Fibroblast of peridontal ligament (primary cell): ENCODE results near the gene SLC9A2.
A peak's percentile ranks its signal among the peaks of the same experiment; 100 is the strongest.

ENCODE experiments used
- DNase-seq: peaks from one replicate; pipeline ENCODE4 v3.0.0-alpha.2; 2010; ENCODE audit errors: extremely low read depth

Gene SLC9A2

DNA sequence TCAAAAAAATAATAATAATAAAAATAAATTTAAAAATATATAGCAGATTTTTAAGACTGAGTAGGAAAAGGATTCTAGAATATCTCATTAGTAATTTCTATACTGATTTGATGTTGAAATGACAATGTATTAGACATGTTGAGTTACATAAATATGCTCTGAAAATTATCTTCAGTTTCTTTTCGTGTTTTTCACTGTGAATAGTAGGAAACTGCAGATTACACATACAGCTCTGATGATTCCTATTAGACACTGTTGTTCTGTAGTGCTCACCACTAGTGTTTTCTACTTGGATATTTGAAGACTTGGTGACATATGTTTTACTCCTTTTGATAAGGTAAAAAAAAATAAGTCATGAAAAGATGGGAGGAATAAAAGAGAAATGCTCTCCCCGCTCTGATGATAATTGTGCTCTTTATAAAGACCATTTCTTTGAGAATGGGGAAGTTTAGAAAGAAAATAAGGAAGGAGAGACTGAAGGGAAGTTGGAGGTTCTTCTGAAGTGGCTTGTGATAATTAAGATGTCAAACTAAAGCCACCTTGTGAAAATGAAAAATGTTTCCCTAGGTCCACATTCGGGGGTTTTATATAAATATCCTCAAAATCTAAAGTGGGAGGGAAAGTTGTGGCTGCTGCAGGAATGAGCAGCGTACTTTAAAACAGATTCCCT is 52.9 kb downstream of the SLC9A2 start:
- DNase-seq = no peak

DNA sequence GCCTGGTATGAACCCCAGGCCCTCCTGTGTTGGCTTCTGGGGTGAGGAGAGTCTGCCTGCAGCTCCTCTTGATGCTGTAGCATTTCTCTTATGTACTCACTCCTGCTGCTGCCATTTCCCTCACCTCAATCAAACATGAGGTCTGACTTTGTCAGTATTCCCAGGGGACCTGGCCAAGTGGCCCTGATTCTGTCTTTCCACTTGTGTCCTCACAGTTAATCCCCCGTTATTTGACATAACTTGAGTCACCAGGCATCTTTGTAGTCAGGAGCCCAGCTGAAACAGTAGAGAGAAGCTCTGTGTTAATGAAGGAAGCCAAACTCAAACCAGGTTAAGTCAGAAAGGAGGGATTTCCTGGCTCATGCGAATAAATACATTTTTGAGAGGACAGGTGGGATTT is 55.0 kb downstream of the SLC9A2 start:
- DNase-seq = no peak

GRCh38 chr2:102674836-102675235 is 55.5 kb downstream of the SLC9A2 start:
- DNase-seq = no peak

DNA sequence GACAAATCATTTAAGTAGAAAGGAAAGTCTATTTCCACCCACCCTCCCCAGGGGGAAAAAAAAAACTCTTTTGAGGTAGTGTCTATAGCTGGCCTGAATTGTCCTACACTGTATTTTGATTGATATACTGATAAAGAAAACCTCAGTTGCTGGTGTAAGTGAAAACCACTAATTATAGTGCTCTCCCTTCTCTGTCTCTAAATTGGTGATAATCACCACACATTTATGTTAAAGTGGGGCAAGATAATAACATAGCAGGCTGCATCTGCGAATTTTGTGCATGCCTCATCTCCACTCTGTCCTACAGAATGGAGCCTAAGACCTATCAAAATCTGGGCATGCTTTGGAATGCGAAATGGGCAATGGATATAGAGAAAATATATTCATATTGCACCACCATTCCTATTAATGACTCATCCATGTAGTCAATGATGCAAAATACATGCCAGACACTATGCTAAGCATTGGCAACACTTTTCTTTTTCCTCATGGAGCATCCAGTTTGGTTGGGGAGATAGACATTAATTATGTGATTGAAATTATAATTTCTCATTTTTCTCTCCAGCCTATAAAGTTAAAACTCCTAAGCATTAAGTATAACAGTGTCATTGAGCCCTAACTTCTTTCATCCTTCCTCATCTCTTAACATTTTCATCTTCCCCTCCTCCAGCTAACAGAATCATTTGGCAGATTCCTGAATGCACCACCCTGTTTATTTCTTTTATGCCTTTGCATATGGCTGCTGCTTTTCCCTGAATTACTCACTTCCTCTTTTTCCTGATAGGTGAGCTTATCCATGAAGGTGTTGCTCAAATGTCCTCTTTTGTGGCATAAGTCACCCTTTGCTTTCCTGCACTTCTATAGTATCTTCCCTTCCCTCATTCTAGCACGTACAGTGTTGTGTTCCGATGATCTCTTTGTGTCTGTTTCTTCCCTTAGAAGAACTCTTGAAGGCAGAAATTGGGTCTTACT is 58.2 kb downstream of the SLC9A2 start:
- DNase-seq = peak; percentile 1

DNA sequence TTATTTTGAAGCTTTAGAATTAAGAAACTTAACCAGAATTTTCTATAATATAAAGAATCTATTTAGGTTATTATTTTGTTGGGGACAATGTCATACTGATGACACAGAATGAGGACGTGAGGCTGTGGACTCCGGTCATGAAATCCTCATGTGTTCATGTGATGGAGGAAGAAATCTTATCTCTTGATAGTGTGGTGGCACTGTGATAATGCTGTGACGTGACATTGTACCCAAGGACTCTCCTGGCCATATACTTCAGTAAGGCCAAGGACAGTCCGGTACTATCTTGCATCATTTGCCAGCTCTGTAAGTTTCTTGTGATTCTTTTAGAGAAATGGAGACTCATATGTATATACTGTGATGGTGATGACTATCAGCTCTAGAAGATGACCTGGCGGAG is 59.1 kb downstream of the SLC9A2 start:
- DNase-seq = no peak

- DNase-seq = no peak
These were observed 67.4 kb downstream of the SLC9A2 start for GRCh38 chr2:102686479-102687439.

- DNase-seq = no peak
These were observed 70.7 kb downstream of the SLC9A2 start for GRCh38 chr2:102690012-102690411.

DNA sequence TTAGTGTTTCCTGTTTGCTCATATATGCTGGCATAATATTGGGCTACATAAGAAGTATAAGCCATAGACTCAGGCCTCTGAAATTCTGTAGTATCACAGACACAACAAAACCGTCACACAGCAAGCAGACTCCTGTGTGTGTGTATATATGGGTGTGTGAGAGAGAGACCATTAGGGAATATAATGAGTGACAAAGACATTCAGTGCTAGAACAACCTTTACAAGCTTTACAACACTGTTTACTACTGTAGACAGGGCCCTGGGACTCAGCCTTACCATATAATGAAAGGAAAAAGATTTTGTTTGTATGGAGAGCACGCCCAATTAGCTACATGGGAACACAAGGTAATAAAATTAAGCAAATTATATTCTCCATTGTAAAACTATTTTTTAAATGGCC is 77.1 kb downstream of the SLC9A2 start:
- DNase-seq = no peak

GRCh38 chr2:102698369-102699111 is 79.2 kb downstream of the SLC9A2 start:
- DNase-seq = no peak

- DNase-seq = no peak
These were observed 84.0 kb downstream of the SLC9A2 start for GRCh38 chr2:102703305-102703704.

DNA sequence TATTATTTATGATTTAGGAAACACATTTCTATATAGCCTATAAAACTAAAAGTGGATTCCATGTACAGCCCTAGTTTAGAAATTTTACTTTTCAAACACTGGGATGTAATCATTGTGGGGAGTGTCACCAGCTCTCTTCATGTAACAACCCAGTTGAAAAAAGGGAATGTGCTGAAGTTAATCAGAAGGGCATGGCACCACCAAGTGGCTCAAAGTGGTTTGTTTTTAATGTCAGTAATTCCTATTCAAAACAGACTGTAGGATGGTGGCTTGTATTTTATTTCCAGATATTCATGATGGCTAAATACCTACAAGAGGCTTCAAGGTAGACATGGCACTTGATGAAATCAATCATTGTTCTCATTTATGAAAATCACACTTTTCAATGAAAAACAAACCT is 84.4 kb downstream of the SLC9A2 start:
- peak; percentile 27 for DNase-seq

DNA sequence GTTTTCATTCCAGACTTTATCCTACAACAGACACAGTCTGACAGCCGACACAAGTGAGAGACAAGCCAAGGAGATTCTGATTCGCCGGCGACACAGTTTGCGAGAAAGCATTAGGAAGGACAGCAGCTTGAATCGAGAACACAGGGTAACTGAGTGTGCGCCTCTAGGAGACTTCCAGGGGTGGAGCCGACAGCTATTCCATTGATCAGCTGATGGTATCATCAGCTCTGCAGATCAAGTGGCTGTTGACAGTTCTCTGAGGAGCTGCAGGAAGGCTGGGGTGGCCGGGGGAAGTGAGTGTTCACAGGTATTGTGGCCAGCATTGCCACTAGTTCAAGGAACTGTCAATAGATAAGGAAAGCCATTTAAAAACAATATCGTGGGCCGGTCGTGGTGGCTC is 85.2 kb downstream of the SLC9A2 start:
- no peak for DNase-seq

DNA sequence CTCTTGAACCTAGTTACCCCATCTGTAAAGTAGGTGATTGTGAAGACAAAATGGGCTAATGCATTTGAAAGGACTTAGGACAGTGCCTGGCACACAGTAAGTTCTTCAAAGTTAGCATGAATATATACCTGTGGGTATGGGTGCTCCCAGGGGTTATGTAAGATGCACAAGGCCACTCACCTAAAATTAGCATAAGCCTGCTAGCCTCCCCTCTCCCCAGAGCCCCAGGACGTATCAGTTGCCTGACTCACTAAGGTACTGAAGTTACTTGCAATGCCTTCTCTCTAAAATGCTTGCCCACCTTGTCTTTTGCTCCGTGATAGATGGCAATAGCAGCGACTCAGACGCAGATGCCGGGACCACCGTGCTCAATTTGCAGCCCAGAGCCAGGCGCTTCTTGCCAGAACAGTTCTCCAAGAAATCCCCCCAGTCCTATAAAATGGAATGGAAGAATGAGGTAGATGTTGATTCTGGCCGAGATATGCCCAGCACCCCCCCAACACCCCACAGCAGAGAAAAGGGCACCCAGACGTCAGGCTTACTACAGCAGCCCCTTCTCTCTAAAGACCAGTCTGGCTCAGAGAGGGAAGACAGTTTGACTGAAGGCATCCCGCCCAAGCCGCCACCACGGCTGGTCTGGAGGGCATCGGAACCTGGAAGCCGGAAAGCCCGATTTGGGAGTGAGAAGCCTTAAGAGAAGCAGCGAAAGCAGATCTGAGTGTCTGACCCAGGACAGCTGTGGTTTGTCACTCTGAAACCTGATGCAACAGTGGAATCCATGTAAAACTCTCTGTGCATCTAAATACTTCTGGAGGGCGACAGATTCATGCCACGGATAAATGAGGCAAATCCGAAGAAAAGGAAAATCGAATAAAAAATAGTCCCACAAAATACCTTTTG is 88.7 kb downstream of the SLC9A2 start:
- DNase-seq = no peak

DNA sequence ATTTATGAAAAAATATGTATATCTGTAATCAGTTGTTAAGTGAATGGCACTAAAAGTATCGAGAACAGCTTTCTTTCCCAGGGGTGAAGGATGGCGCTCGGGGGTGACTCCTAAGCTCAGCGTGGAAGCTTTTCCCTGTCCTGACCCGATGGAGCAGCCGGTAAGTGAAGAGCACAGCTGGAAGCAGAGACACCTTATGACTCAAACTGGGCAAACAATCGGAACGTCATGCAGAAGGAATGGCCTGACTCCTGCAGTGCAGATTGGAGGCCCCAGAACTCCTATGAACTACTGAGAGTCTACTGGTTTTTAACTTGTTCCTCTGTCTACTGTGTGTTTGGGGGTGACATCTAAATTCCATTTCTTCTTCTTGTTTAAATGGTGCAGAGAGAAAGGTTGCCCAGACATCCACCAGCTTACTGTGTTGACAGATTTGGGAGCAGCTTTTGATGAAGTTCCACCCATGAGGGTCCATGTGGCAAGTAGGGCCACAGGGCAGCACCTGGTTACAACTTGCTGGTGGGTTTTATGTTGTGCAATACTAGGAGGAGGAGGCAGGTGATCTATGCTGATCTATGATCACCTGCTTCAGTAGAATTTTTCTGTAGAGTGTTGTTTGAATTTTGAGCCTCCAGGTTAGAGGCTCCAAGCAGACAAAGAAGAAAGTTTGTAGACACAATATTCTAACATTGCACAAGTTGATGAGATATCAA is 89.7 kb downstream of the SLC9A2 start:
- peak; percentile 14 for DNase-seq

DNA sequence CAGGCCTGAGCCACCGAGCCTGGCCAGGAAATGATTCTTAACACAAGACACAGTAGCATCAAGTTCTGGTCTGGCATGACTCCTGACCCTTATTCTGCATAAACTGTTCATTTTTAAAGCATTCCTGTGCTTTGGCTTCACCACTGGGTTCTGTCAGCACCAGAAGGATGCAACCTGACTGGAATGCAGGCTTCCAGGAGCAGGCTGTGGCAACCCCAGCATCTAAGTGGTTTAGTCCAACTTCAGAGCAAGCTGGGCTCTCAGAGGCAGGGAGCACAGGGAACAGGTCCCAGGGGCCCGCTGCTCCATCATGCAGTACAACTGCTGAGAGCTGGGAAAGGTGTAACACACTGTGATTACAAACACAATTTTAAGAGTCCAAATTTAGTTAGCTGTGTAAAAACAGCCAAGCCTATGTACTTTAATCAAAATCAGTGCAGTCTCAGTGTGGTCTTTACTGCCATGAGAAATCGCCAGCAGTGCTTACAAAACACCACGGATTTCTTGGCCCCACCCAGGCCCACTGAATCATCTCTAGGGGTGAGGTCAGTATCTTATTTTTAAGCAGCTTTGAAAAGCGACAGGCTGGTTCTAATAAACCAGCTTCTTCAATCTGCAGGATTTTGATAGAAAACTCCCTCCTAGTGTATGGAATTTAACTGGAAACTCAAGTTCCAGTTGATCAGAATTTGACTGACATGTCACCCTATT is 98.1 kb downstream of the SLC9A2 start:
- DNase-seq = peak; percentile 77

DNA sequence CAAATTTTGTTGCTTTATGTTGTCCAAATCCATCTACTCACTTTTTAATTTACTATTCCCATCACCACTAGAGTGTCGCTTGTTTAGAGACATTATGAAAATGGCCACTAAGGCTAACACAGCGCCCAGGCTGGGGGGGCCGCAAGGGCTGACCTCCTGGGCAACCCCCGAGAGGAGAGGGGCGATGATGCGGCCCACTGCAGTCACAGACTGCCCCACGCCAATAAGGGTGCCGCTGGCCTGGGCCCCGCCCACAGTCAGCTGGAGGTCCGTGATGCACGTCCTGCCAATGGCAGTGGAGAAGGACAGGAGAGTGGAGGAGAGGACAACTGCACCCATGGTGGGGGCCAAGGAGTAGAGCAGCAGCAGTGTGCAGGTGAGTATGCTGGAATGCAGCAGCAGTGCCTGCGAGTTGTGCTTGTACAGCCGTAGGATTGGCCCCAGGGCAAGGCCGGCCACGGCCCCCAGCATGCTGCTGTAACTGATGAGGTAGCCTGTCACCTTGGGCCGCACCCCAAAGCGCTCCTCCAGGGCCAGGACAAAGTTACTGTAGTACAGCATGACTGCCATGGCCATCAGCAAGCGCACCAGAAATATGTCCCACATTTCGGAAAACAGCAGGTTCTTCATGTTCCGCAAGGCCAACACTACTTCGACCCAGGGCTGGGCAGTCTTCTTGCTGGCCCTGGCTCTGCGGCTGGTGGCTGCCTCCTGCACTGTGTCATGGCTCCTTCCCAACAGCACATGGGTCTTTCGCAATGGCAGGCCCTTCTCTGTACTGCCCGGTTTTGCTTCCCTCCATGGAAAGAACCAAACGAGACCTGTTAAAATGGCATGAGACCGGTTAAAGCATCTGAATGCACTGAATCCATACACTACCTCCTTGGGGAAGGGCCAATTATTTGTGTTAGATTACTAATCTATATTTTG is 99.3 kb downstream of the SLC9A2 start:
- no peak for DNase-seq

DNA sequence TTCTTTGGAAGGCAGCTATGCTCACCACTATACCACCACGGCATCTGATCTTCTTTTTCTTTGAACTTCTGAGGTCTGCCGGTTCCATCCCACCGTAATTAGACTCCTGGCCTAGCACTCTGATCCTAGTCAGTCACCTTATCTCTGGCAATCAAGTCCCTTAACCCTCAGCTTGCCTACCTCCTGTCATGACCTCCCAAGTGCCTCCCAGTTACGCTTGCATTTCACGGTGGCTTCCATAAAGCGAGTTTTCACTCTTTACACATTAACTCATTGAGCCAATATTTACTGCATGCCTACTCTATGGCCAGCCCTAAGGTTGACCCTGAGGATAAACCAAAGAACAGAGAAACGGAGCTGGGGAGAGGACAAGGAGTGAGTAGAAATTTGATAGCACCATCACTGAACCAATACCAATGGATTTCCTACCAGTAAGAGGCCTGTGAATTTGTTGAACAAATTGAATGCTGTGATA is 104.7 kb downstream of the SLC9A2 start:
- DNase-seq = no peak

DNA sequence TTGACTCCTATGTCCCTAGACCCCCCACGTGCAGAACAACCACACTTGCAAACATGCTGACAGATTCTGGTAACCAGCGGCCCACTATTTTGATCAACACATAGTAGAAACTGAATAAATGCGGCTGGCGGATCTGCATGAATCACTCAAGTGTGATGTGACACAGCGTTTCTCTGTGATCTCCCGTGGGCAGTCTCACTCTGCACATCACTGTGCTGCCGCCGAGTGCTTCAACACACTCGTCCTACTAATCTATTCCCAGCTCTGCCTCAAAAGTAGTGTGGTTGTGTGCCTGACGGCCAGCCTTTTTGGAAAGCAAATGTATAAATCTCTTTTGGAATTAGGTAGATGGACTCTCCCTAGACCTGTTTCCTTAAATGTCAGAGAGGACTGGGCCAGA is 105.2 kb downstream of the SLC9A2 start:
- DNase-seq = no peak
